HAP-1 (cell line): Measurements from ENCODE around the gene CADM2.
"Not testable (repeated sequence)": the region's sequence is repeated elsewhere in the genome, so short reads cannot be mapped to it uniquely, and the experiment has no call there.

Experiments used
- DNase-seq, 2 experiments: peaks; one replicate each; pipeline ENCODE4 v3.0.0-alpha.2; 2016 to 2020; ENCODE audit warnings: low spot score in 2 of 2
- H3K27me3 ChIP-seq: fragments of 250-450 bp; sonication (Bioruptor Pico); 2 replicates; pipeline ENCODE4 v1.5.1; 2020; ENCODE audit warnings: low read depth, mild to moderate bottlenecking, moderate library complexity
- H3K36me3 ChIP-seq: fragments of 250-450 bp; sonication (Bioruptor Pico); replicated peaks from 2 replicates; pipeline ENCODE4 v1.5.1; 2020; ENCODE audit warnings: mild to moderate bottlenecking
- H3K4me1 ChIP-seq: fragments of 250-450 bp; sonication (Bioruptor Pico); 2 replicates; pipeline ENCODE4 v1.5.1; 2020; ENCODE audit warnings: mild to moderate bottlenecking
- H3K4me3 ChIP-seq: fragments of 250-450 bp; sonication (Bioruptor Pico); 2 replicates; pipeline ENCODE4 v1.5.1; 2020; ENCODE audit warnings: mild to moderate bottlenecking, moderate library complexity
- H3K9me3 ChIP-seq: fragments of 250-450 bp; sonication (Bioruptor Pico); 2 replicates; pipeline ENCODE4 v1.5.1; 2020; ENCODE audit warnings: mild to moderate bottlenecking, moderate library complexity
- in situ Hi-C: fragments of 300-500 bp; cut with MboI; formaldehyde crosslinking; loops from 3 replicates; pipeline ENCODE4 v1.14.3; 2020; ENCODE audit warnings: low sequenced_read_pairs, inconsistent platforms, mixed read lengths

CADM2 gene

DNA sequence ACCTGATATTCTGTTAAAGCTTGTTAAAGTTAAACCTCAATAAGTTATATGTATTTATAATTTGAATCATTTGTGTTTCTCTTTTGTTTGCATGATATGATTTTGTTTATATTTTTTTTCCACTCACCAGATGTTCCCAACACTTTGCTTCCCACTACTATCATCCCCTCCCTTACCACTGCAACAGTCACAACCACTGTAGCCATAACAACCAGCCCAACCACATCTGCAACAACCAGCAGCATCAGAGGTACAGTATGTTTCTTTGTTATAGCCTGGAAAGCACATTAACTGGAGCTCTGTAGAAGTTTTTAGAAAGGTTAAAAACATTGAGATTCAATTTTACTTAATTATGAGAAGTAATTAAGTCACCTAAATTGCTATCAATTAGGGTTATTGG lies 1020.2 kb downstream of the CADM2 start:
- in situ Hi-C loops = no loop called here
- no peaks in the 10 kb centered on the region for H3K9me3 ChIP-seq
- H3K36me3 ChIP-seq = no peaks in the 10 kb centered on the region
- no peak overlapping the region for H3K4me3 ChIP-seq
- H3K27me3 ChIP-seq = no peaks in the 10 kb centered on the region
- H3K4me1 ChIP-seq = no peaks in the 10 kb centered on the region
- DNase-seq = no peak

DNA sequence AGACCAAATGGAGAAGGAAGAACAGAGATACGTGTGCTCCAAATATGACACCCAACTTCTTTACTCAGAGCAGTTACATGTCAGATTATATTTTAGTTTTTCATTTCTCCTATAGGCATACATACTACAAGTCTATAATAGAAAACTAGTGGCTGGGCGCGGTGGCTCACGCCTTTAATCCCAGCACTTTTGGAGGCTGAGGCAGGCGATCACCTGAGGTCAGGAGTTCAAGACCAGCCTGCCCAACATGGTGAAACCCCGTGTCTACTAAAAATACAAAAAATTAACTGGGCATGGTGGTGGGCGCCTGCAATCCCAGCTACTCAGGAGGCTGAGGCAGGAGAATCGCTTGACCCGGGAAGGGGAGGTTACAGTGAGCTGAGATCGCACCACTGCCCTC lies 1030.8 kb downstream of the CADM2 start:
- H3K27me3 ChIP-seq, DNase-seq, in situ Hi-C loops, H3K36me3 ChIP-seq, H3K4me3 ChIP-seq, H3K9me3 ChIP-seq, H3K4me1 ChIP-seq: not testable (repeated sequence)

DNA sequence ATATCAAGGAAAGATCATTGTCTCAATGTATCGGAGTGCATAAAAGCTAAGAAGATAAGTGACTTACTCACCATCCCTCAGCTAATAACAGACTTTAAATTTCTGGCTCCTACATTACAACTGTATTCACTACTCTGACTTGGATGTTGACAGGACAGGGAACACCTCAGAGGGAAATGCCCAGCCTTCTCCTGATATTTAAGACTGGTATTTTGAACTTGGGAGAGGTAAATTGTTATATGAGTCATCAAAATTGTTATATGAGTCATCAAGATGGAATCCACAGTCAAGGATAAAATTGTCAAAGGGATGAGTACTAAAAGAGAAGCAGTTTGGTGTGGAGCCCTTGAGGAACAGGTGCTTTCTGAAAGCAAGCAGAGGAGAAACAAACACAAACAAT lies 1070.8 kb downstream of the CADM2 start:
- in situ Hi-C loops = no loop called here
- Histone ChIP-seq H3K27me3 (no peaks in the 10 kb centered on the region), H3K36me3 (no peaks in the 10 kb centered on the region), H3K9me3 (no peaks in the 10 kb centered on the region), H3K4me1 (no peaks in the 10 kb centered on the region; the same call in none of the 2 replicates), H3K4me3 (no peak overlapping the region)
- no peak for DNase-seq

DNA sequence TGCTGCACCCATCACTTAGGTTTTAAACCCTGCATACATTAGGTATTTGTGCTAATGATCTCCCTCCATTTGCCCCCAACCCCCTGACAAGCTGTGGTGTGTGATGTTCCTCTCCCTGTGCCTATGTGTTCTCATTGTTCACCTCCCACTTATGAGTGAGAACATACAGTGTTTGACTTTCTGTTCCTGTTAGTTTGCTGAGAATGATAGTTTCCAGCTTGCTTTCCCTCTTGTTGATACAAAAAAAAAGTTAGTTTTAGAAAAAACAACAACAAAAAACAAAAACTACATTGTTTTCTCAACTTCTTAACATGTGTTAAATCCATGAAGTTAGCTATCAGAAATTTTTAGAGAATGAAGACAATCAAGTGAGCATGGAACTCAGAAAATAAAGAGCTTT lies 1079.1 kb downstream of the CADM2 start:
- no peak for DNase-seq
- no peaks in the 10 kb centered on the region for H3K4me1 ChIP-seq
- no peaks in the 10 kb centered on the region for H3K9me3 ChIP-seq
- no peaks in the 10 kb centered on the region for H3K36me3 ChIP-seq
- H3K4me3 ChIP-seq = no peak overlapping the region
- H3K27me3 ChIP-seq = no peaks in the 10 kb centered on the region
- in situ Hi-C loops = no loop called here

DNA sequence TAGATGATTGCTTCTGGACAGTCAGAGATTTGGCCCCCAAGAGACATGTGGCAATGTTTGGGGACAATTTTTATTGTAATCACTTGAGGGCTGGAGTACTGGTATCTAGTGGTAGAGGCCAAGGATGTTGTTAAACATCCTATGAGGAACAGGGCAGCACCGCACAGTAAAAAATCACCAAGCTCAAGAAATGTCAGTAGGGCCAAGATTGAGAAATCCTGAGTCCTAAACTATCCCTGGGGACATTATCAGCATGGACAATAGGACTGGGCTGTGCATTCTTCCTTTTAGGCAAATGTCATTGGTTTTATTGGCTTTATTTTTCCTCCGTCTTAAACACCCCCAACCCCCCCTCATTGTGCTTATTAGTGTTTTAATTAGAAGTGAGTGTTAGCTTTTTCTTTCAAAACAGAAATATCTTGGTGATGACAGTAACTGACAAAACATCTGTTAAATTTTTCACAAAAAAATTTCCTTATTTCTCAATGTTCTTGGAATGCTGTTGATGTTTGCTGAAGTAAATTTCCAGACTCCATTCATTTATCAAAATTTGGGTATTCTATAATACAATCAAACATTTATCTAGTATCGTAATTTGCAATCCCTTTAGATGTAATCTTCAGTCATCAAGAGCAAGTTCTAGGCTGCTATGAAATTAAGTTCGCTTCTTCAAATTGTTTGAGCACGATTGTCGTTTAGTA lies 1087.8 kb downstream of the CADM2 start:
- Histone ChIP-seq H3K36me3 (no peaks in the 10 kb centered on the region), H3K4me1 (no peaks in the 10 kb centered on the region), H3K4me3 (no peak overlapping the region), H3K27me3 (no peaks in the 10 kb centered on the region), H3K9me3 (no peaks in the 10 kb centered on the region)
- in situ Hi-C loops = no loop called here
- DNase-seq = no peak

DNA sequence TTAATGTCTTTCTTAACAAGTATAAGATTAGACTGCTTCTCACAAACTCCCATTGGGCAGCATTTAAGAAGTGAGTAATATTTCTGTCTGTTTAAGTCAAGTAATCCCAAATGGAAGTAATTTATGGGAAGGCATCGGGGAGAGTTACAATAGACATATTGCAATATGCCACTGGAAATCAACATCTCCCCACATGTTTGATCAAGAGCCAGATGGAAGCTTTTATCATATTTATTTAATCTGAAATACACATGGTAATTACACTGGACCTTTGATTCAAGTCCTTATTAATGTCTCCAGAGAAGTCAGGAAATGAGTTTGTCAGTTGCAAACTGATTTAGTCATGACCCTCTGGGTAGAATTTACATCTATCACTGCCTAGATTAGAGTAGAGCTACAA lies 1088.4 kb downstream of the CADM2 start:
- in situ Hi-C loops = no loop called here

DNA sequence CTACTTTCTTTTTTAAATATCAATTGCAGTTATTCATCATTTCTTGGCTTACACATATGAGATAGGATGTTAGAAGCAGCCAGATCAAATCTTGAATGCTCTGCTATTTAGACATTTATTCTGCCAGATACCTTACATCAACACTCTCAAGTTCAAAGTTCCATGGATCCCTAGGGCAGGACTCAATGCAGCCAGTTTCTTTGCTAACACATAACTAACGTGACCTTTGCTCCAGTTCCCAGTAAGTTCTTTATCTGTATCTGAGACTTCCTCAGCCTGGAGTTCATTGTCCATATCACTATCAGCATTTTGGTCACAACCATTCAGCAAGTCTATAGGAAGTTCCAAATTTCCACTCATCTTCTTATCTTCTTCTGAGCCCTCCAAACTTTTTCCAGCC lies 1092.3 kb downstream of the CADM2 start:
- Histone ChIP-seq H3K4me3 (no peak overlapping the region), H3K27me3 (no peaks in the 10 kb centered on the region), H3K9me3 (no peaks in the 10 kb centered on the region), H3K36me3 (no peaks in the 10 kb centered on the region), H3K4me1 (no peaks in the 10 kb centered on the region)
- in situ Hi-C loops = no loop called here
- DNase-seq = no peak

More for the DNA sequence above, 1088.4 kb downstream of the CADM2 start:
- Histone ChIP-seq H3K4me1 (no peaks in the 10 kb centered on the region), H3K4me3 (no peak overlapping the region), H3K36me3 (no peaks in the 10 kb centered on the region), H3K27me3 (no peaks in the 10 kb centered on the region), H3K9me3 (no peaks in the 10 kb centered on the region)
- no peak for DNase-seq

DNA sequence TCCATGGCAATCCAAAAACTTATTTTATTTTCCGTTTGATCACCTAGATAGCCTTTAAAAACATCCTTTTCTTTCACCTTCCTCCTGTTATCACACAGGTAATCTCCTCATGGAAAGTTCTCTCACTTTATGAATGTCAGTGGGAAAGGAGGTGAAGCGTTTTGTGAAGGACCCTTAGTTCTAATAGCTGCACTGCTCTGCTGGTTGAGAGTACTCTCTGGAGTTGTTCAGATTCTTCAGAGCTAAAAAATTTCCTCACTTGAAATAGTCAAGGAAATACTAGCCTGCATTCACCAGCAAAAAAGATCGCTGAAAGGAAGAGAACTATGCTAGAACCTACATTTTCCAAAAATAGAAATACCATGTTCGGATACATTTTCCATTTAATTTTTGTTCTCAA lies 1097.2 kb downstream of the CADM2 start:
- Histone ChIP-seq H3K36me3 (no peaks in the 10 kb centered on the region), H3K9me3 (no peaks in the 10 kb centered on the region), H3K4me3 (no peak overlapping the region), H3K4me1 (peaks cover 11% of the 10 kb centered on the region), H3K27me3 (no peaks in the 10 kb centered on the region)
- no peak for DNase-seq
- in situ Hi-C loops = no loop called here

DNA sequence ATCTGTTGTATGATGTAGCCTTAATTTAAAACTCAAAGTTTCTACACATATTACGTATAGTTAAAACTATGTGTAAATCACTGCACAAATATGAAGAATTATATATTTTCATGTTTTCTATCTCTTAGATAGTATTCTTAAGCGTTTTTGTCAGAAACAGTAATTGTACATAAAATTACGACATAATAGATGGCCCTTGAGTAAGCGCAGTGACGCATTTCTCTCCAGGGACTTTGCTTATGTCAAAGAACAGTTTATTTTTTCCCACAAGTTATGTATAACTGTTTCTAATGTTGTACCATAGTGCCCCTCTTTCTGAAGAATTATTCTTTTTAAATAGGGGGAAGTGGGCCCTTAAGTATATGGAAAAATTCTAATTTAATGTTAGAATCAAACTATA lies 1098.2 kb downstream of the CADM2 start:
- H3K9me3 ChIP-seq = no peaks in the 10 kb centered on the region
- H3K4me1 ChIP-seq = peaks cover 11% of the 10 kb centered on the region
- in situ Hi-C loops = no loop called here
- no peaks in the 10 kb centered on the region for H3K36me3 ChIP-seq
- H3K4me3 ChIP-seq = no peak overlapping the region
- no peak for DNase-seq
- H3K27me3 ChIP-seq = no peaks in the 10 kb centered on the region

DNA sequence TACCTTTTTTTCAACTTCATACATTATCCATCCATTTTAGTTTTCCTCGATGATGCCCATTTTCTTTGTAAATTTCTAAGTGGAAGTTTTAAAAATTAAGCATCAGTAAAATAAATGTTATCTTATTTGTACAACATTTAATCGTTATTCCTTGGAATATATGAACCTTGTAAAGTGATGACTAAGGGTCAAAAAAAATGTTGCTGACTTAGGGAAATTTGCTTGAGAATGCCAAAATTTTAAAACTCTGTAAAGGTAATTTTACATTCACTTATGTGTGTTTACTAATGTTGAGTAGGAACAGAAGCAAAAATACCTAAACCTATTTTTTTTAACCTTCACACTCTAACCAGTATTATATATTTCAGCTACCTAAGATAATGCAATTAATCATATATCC lies 1115.0 kb downstream of the CADM2 start:
- in situ Hi-C loops = no loop called here
- Histone ChIP-seq H3K4me1 (peaks cover 3% of the 10 kb centered on the region; the same call in 1 of the 2 replicates), H3K9me3 (no peaks in the 10 kb centered on the region), H3K27me3 (no peaks in the 10 kb centered on the region), H3K4me3 (no peak overlapping the region), H3K36me3 (no peaks in the 10 kb centered on the region)
- no peak for DNase-seq

DNA sequence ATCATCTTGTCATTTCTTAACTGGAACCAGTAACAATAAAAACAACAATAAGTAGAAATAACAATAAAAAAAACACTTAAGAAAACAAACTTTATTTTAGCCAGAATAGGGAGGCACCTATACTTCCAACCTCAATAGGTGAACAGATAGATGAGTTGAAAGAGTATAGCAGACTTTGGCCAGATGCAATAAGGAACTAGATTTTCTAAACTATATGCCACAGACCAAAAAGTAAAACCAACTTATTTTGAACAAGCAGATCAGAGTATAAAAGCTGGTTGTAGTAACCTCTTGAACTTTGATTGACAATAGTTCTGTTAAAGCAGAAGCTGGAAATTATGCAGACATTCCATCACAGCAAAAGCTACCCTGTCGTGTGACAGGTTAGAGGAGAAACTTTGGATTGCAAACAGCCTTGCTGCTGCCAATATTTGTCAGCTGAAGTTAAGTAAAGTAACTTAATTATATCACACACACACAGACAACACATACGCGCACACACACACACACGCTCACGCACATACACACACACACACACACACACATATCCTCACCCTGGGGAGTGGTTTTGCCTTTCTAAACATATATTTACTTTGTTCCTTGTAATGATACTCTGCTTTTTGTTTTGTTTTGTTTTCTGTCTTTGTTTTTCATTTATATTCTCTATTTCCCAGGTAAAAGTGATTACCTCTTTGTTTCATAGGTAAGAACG lies 1128.5 kb downstream of the CADM2 start:
- peaks cover 3% of the 10 kb centered on the region; the same call in 1 of the 2 replicates for H3K4me1 ChIP-seq
- no peaks in the 10 kb centered on the region for H3K36me3 ChIP-seq
- in situ Hi-C loops = no loop called here
- H3K4me3 ChIP-seq = no peak overlapping the region
- DNase-seq = no peak
- no peaks in the 10 kb centered on the region for H3K9me3 ChIP-seq
- no peaks in the 10 kb centered on the region for H3K27me3 ChIP-seq

DNA sequence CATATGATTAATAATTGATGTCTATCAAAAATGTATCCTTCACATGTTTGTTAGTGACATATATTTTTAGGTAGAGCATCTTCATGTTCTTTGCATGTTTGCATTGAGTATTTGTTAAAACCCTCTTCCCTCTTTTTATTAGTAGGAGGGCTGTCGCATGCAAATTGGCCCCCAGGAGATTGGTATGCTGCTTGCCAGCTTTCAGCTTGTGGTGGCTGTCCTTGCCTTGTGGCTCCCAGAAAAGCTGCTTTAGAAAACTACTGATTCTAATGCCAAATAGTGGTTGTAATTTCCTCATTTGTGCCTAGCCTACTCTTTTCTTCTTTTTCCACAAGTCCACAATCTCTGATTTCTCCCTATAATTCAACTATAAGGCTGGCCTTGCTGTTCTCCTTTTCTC lies 1145.4 kb downstream of the CADM2 start:
- in situ Hi-C loops = no loop called here
- peaks cover 4% of the 10 kb centered on the region; the same call in 1 of the 2 replicates for H3K9me3 ChIP-seq
- H3K4me3 ChIP-seq = no peak overlapping the region
- DNase-seq = no peak
- H3K36me3 ChIP-seq = no peaks in the 10 kb centered on the region
- H3K27me3 ChIP-seq = no peaks in the 10 kb centered on the region
- H3K4me1 ChIP-seq = peaks cover 8% of the 10 kb centered on the region

DNA sequence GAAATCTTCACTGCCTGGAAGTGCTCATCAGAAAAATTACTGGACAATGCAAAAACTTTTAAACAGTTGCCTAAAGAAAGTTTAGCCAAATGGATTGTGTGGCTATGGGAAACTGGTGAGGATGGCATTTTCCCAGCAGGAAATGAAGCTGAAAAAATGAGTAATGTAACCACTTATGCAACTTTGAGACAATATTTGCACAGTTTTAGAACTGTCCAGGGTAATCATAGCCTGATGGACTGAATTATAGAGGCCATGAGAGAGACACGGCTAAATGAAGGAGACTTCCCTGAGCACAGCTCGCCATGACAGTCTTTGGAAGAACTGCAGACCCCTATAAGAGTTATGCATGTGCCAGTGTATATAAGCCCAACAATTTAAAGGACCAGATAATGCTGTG lies 1150.6 kb downstream of the CADM2 start:
- H3K36me3 ChIP-seq = no peaks in the 10 kb centered on the region
- in situ Hi-C loops = no loop called here
- no peak overlapping the region for H3K4me3 ChIP-seq
- H3K9me3 ChIP-seq = peaks cover 4% of the 10 kb centered on the region; the same call in 1 of the 2 replicates
- H3K27me3 ChIP-seq = no peaks in the 10 kb centered on the region
- H3K4me1 ChIP-seq = no peaks in the 10 kb centered on the region
- no peak for DNase-seq
